GM12891 (cell line): Measurements from ENCODE around the gene ADAMTS17.

Experiments used
- PAX5 ChIP-seq: IDR thresholded peaks from 2 replicates; pipeline ENCODE4 v1.6.1; 2011; ENCODE audit warnings: low read length, moderate library complexity, mild to moderate bottlenecking; ENCODE audit not compliant: insufficient read depth, severe bottlenecking
- POLR2A ChIP-seq: IDR thresholded peaks from 2 replicates; pipeline ENCODE4 v1.6.1; 2011; ENCODE audit warnings: low read depth, low read length, control low read depth
- POLR2AphosphoS5 ChIP-seq: IDR thresholded peaks from 2 replicates; pipeline ENCODE4 v1.6.1; 2011; ENCODE audit warnings: low read depth, low read length, control low read depth
- SPI1 ChIP-seq: IDR thresholded peaks from 2 replicates; pipeline ENCODE4 v1.6.1; 2011; ENCODE audit warnings: low read depth, low read length, control low read depth
- TAF1 ChIP-seq: IDR thresholded peaks from 2 replicates; pipeline ENCODE4 v1.6.1; 2011; ENCODE audit warnings: low read depth, low read length, control low read depth

DNA sequence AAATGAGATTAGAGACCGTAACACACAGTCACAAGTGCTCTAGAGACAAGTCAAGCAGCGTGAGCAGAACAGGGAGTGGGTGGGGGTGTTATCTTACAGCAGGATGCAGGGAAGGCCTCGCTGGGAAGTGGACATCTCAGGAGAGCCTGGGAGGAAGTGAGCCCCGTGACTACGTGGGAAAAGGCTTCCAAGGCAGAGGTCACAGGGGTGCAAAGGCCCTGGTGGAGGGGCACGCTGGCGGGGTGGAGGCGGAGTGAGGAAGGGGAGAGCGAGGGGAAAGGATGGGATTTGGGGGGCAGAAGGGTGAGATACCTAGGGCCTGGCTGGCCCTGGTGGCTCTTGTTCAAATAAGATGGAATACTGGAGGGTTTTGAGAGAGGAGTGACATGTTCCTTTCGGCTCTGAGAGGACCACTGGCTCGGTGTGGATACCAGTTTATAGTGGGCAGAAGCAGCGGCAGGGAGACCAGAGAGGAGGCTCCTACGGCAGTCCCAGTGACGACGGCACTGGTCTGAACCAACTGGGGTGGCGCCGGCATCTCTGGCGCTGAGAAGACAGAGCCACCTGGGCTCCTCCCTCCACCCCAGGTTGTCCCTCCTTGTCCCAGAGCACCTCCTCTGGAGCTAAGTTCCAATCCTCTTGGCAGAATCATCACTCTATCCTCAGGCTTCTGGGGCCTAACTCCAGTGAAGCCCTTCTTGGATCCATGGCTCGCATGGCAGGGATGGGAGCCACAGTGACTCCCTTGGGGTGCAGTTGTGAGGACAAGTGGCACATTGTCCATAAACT is 342.3 kb downstream of the ADAMTS17 start:
- TF ChIP-seq POLR2A = no peak
- TF ChIP-seq POLR2AphosphoS5 = no peak
- no peak for TF ChIP-seq TAF1
- TF ChIP-seq SPI1 = no peak
- no peak for TF ChIP-seq PAX5
